ENCODE data around the gene PLOD3.
"Not testable (repeated sequence)": the region's sequence is repeated elsewhere in the genome, so short reads cannot be mapped to it uniquely, and the experiment has no call there.

Gene PLOD3

GRCh38 chr7:101208794-101209193 lies 8.6 kb downstream of the PLOD3 start:
- no peak for DNase-seq

GRCh38 chr7:101207459-101207858 lies 9.9 kb downstream of the PLOD3 start:
- DNase-seq: no peak

- no peak for DNase-seq
Observed at GRCh38 chr7:101206665-101207042, 10.7 kb downstream of the PLOD3 start.

DNA sequence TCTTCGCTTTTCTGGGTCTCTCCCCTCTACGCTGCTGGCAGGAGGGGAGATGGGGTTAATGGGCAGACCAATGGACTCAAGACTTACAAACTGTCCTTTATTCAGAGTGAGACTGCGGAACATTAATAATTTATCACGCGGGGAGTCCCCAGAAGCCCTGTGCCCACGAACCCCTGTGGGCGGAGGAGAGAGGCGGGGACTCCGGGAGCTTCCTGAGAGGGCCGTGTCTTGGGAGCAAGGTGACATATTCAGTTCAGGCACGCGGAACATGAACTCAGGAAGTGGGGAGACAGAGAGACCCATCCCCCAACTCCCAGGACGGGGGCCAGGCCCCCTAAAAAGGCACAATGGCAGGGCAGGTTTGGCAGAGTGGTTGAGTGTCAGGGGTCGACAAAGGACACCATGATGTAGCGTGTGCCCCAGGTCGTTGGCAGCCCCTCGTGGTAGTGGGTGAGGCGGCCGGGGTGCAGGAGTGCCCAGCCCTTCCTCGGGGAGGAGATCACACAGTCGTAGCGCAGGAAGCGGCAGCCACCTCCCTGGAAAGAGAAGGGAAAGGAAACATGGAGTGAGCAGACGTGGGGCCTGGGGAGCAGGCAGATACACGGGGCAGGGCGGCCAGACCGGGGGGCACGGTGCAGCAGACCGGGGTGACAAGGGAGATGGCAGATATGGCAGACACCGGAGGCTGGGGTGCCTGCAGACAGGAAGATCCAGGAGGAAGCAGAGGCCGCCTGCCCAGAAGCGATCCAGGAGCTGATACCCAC lies 11.3 kb downstream of the PLOD3 start:
- DNase-seq: no peak

- not testable (repeated sequence) for DNase-seq
Observed at GRCh38 chr7:101203740-101204738, 13.3 kb downstream of the PLOD3 start.

DNA sequence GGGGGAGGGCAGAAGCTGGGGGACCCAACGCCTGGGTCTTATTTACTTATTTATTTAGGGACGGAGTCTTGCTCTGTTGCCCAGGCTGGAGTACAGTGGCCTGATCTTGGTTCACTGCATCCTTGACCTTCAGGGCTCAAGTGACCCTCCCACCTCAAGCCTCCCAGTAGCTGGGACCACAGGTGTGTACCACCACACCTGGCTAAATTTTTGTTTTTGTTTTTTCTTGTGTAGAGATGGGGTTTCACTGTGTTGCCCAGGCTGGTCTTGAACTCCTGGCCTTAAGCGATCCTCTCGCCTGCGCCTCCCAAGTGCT lies 14.8 kb downstream of the PLOD3 start:
- DNase-seq: no peak

- DNase-seq: no peak
Observed at GRCh38 chr7:101201695-101202602, 15.4 kb downstream of the PLOD3 start.

DNA sequence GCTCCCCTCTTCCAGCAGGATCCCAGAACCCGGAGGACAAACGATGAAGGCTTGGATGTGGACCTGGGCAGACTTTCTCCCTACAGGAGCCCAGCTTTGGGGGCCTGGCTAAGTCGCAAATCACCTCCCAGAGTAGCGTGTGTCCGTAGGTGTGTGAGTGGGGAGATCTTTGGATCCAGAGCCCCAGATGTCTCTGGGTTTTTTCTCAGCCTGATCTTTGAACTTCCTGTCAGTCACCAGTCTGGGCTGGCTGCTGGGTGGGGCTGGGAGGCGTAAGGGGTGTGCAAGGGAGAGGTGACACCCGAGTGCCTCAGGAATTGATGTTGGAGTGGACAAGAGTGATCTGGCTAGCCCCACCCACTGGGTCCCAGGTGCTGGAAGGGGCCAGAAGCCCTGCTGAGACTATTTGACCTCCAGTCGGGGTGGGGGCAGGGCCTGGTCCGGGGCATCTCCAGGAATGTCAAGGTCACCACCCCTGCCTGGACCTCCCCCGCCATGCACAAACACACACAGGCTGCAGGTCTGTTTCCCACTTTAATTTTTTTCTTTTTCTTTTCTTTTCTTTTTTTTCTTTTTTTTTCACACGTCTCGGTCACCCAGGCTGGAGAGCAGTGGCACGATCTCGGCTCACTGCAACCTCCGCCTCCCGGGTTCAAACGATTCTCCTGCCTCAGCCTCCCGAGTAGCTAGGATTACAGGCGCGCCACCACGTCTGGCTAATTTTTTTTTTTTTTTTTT lies 16.4 kb downstream of the PLOD3 start, which contains the start of gene MOGAT3:
Gene MOGAT3 (minus strand): TSS at position 175 of the 738 bp plus-strand sequence. CDS start 182 bp downstream, outside the sequence.
- no peak for DNase-seq

GRCh38 chr7:101200504-101200861 lies 16.9 kb downstream of the PLOD3 start:
- no peak for DNase-seq

DNA sequence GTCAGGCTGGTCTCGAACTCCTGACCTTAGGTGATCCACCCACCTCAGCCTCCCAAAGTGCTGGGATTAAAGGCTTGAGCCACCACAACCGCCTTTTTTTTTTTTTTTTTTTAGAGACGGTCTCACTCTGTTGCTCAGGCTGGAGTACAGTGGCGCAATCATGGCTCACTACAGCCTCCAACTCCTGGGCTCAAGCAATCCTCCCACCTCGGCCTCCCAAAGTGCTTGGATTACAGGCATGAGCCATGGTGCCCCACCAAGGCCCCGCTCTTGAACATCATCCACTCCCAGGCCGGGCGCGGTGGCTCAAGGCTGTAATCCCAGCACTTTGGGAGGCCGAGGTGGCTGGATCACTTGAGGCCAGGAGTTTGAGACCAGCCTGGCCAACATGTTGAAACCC lies 17.9 kb downstream of the PLOD3 start:
- DNase-seq: not testable (repeated sequence)

DNA sequence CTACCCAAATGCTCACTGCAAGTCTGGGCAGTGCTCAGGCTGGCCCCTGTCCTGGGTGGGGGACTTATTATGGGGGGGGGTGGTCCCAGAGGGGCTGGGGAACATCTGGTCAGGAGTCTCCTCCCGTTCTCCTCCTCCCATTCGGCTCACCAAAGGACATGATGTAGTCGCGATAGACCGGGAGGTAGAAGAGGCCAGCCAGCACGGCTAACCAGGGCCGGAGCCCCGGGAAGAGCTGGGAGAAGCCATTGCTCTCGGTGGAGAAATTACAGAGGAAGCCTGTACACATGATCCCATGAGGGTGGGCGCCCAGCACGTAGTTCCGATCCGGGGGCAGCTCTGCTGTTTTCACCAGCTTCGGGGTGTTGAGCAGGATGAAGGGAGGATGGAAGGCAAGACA lies 18.9 kb downstream of the PLOD3 start:
- DNase-seq: no peak

DNA sequence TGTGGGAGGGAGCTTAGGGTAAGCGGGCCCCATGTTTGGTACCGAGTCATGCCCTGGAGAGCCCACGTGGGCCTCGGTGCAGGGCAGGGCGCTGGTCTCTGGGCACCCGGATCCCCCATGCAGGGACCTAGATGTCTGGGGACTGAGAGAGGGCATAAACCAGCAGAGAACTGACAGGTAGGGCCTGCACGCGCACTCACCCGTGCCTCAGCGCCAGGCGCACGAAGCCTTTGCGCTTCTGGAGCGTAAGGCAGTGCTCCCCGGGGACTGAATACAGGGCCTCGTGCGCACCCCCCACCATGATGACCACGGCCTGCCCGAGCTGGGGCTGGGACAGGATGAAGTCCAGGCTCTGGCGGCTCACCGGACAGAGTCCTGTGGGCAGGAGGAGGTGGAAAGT lies 19.4 kb downstream of the PLOD3 start:
- no peak for DNase-seq

GRCh38 chr7:101195884-101196283 lies 21.5 kb downstream of the PLOD3 start:
- no peak for DNase-seq

DNA sequence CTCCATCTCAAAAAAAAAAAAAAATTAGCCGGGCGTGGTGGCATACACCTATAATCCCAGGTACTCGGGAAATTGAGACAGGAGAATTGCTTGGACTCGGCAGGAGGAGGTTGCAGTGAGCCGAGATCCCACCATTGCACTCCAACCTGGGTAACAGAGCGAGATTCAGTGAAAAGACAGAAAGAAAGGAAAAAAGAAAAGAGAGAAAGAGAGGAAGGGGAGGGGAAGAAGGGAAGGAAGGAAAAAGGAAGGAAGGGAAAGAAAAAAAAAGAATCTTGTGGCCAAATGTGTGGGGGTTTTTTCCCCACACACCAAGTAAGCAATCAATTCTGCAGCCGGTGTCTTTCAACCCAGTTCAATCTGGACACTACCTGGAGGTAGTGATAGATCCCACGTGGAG lies 28.3 kb downstream of the PLOD3 start:
- no peak for DNase-seq

GRCh38 chr7:101186844-101187428 lies 30.4 kb downstream of the PLOD3 start:
- no peak for DNase-seq

DNA sequence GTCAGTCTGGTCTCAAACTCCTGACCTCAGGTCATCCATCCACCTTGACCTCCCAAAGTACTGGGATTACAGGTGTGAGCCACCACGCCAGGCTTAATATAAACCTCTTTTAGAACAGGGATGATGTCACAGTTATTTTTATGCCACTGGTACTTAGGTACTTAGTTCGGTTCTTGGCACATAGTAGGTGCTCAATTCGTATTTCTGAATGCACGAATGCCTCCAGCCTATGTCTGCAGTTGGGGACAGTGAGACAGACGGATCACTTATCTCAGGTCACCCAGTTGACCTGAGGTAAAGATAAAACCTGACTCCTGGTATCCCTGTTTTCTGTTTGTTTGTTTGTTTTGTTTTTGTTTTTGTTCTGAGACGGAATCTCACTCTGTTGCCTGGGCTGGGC lies 31.2 kb downstream of the PLOD3 start:
- no peak for DNase-seq

DNA sequence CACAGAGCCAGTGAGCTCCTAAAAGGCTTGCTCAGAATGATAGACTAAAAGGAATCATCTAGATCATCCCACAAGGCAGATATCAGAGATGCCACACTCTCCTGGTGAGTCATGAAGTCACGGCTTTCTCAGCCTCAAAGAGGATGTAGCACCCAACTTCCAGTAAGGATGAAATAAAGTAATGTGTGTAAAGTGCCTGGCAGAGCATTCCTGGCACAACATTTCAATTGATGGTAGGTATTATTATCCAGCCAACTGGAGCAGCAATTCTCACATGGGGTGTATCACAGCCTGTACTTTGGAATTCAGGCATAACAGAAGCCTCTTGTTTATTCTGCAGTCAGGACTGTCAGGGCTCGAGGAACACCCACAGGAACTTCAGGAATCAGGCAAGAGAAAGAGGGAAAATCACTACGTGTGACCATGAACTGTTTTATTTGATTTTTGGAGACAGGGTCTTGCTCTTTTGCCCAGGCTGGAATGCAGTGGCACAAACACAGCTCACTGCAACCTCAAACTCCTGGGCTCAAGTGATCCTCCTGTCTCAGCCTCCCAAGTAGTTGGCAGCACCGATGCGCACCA lies 32.0 kb downstream of the PLOD3 start:
- DNase-seq: no peak

GRCh38 chr7:101180130-101180755 lies 37.1 kb downstream of the PLOD3 start, which contains the start of gene NAT16:
TSS of gene NAT16 (minus strand) at chr7:101180293. CDS start at chr7:101174807, 5,486 bp downstream.
- no peak for DNase-seq

GRCh38 chr7:101179713-101180112 lies 37.7 kb downstream of the PLOD3 start:
- DNase-seq: no peak

- no peak for DNase-seq
Observed at GRCh38 chr7:101179117-101179516, 38.3 kb downstream of the PLOD3 start.

DNA sequence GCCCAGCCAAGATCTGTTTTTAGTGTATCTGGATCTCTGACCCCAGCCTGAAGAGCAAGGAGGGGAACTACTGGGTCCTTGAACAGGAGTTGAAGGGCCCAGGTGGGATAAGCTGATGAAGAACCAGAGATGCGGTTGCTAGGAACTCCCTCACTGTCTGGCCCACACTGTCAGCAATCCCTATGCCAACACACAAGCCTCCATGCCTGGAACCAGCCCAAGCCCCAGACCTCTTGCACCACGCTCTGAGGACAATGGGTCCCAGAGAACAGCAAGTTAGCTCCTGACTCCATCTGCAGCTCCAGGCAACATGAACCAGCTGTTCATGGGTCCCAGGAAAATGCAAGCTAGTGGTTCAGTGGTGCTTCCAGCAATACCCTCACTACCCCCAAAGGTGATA lies 39.7 kb downstream of the PLOD3 start:
- DNase-seq: no peak

Data from HCEC 1CT (cell line).